Lower leg skin (tissue), 4 donors: ENCODE measurements around the gene IL22. TPM values are rescaled to one million over a fixed set of nuclear protein-coding genes. Genes with fewer than 3 reads are reported as not detected.

Experiments used
- DNase-seq, 2 donors: peaks; one replicate each; pipeline ENCODE4 v3.0.0-alpha.2; 2019; ENCODE audit warnings: low spot score in 2 of 2
- H3K4me3 ChIP-seq: fragments of 200-600 bp; sonication (generic); 2 replicates; pipeline ENCODE4 v1.5.1; 2017; ENCODE audit warnings: mild to moderate bottlenecking, low read depth; ENCODE audit not compliant: poor library complexity, severe bottlenecking
- POLR2A ChIP-seq, 2 donors: fragments of 450-650 bp; IDR thresholded peaks; one replicate each; pipeline ENCODE4 v1.6.1; 2016 to 2017; ENCODE audit warnings: antibody characterized with exemption in 2 of 2, mild to moderate bottlenecking in 1 of 2, moderate library complexity in 1 of 2
- WGBS, 2 donors: methylation state at CpG; one replicate each; pipeline ENCODE4 v1.1.5; 2018; 5-methylcytosine and 5-hydroxymethylcytosine counted together
- intact Hi-C: fragments of 100-400 bp; cut with DNase I; formaldehyde crosslinking; loops from one replicate; pipeline ENCODE4 v1.15.0; 2023; ENCODE audit warnings: low total_unique reads
- total RNA-seq, 4 donors: library from RNA; depleted of rRNA; stranded (reverse); fragments of >200 nt; gene quantifications; one replicate each; pipeline ENCODE4 v1.1.0, GENCODE V29; 2016
- TF ChIP-seq, protein P1 (sequence below), 3 donors: fragments of 450-650 bp; IDR thresholded peaks; one replicate each; pipeline ENCODE4 v1.5.1; 2016; ENCODE audit warnings: antibody characterized with exemption in 3 of 3, mild to moderate bottlenecking in 3 of 3, moderate library complexity in 2 of 3

The IL22 gene
- total RNA-seq, 4 donors from 2014 or later, result not detected

DNA sequence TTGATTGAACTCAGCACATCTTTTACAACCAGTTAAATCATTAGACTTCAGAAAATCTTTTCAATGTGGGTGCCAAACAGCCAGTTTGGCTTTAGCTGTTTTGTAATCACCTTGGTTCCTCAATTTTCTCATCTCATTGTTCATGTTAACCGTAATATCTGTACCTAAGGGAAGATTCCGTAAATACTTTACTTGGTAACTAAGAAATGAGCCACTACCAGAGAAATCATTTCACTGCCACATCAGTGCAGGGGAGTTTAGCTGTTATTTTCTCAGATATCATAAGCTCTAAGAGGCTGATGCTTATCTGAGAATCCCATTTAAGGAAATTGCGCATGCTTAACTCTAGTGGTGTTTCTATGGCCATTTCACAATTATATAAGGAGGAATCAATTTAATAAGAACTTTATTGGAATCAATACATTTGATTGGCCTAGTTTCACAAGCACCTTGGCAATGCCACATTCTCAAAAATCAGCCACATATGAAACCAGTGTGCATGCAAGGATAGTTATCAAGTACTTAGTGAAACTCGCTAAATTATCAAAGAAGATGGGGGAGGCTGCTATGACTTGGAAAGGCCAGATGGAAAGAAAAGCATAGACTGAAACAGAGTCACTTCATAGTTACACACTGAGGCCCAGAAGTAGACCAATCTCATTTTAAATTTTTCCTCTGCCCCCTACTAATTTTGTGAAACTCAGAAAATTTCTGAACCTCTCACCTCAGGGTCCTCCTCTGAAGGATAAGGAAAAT lies 28.1 kb upstream of the IL22 start:
- no peak for DNase-seq
- H3K4me3 ChIP-seq, result no peak overlapping the region
- TF ChIP-seq POLR2A (IDR thresholded peaks at IDR 0.05), result no peak
- TF ChIP-seq, protein P1, sequence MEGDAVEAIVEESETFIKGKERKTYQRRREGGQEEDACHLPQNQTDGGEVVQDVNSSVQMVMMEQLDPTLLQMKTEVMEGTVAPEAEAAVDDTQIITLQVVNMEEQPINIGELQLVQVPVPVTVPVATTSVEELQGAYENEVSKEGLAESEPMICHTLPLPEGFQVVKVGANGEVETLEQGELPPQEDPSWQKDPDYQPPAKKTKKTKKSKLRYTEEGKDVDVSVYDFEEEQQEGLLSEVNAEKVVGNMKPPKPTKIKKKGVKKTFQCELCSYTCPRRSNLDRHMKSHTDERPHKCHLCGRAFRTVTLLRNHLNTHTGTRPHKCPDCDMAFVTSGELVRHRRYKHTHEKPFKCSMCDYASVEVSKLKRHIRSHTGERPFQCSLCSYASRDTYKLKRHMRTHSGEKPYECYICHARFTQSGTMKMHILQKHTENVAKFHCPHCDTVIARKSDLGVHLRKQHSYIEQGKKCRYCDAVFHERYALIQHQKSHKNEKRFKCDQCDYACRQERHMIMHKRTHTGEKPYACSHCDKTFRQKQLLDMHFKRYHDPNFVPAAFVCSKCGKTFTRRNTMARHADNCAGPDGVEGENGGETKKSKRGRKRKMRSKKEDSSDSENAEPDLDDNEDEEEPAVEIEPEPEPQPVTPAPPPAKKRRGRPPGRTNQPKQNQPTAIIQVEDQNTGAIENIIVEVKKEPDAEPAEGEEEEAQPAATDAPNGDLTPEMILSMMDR (IDR thresholded peaks at IDR 0.05), result no peak
- intact Hi-C loops, result no loop called here
- WGBS, 2 donors, result 93 to 95% methylated on average over 4 of the region's 4 CpGs

DNA sequence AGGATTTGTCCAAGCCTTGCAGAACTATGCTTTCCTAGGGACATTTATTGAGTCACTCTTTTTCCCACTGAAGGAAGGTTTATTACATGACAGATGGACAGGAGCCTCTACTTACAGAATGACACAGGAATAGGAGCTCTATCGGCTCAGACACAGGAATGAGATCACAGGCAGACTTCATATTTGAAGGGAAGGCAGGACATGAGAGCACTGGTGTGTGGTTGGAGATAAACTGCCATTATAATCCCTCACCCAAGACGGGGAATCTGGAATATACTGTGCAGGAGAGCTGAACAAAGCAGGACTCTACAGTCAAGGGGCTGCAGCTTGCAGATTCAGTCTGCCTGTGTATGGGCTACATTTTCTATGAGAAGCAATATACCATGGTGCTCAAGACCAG lies 26.8 kb upstream of the IL22 start:
- intact Hi-C loops, result no loop called here
- no peak for DNase-seq
- no peak overlapping the region for H3K4me3 ChIP-seq
- 84 to 95% methylated on average over 2 of the region's 2 CpGs for WGBS, 2 donors
- TF ChIP-seq, protein P1 (IDR thresholded peaks at IDR 0.05), result no peak
- no peak for TF ChIP-seq POLR2A (IDR thresholded peaks at IDR 0.05)

DNA sequence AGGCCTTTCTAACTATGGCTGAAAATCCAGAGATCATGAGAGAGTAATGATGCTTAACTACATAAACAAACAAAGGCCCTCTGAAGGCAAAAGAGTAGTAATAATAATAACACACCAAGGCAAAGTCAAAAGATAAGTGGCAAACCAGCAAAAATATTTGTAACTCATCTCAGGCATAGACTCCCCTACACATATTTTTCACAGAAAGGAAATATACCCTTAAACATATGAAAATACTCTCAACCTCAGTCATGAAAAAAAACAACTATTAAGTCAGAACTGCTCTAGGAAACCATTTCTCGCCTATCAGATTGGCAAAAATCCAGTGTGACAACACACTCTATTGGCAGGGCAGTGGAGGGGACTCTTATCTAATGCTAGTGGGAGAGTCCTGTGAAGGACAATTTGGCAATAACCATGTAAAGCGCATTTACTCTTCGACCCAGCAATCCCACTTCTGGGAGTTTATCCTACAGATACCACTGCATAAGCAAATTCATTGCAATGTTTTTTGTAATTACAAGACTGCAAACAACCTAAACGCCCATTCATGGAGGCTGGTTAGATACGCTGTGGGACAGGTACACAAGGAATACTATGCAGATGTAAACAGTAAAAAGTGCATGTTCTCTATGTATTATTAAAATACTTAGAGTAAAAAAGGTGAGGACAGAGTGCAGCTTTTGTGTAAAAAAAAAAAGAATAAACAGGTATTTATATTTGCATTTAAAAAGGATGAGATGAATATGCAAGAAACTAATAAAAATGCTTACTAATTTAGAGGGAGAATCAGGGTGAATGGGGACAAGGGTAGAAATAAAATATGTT lies 26.0 kb upstream of the IL22 start:
- intact Hi-C loops, result no loop called here
- WGBS, 2 donors, result 76 to 80% methylated on average over 5 of the region's 5 CpGs
- no peak for TF ChIP-seq POLR2A (IDR thresholded peaks at IDR 0.05)
- TF ChIP-seq, protein P1 (IDR thresholded peaks at IDR 0.05), result no peak
- DNase-seq, result no peak
- H3K4me3 ChIP-seq, result no peak overlapping the region

DNA sequence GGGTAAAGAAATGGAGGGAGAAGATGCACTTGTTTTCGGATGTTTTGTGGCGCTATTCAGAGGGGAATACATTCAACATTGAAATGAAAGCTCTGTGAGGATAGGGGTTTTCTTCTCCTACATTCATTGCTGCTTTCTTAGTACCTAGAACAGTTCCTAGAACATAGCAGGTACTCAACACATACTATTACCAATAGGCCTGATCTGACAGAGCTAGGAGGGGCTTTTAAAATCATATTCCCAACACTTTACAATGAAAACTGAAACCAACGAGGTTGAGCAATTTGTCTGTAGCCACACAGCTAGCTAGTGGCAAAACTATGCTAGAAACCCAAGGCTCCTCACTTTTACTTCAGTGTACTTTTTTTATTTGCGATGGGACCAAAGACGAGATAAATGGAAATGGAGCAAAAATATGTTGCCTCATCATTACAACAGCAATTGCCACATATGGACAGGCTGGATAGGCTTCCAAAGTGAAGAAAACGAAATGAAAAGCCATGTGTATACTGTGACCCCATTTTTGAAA lies 23.1 kb upstream of the IL22 start:
- no peak for DNase-seq
- no peak for TF ChIP-seq POLR2A (IDR thresholded peaks at IDR 0.05)
- TF ChIP-seq, protein P1 (IDR thresholded peaks at IDR 0.05), result no peak
- no peak overlapping the region for H3K4me3 ChIP-seq
- intact Hi-C loops, result no loop called here
- WGBS, 2 donors, result 88 to 89% methylated on average over 6 of the region's 6 CpGs

DNA sequence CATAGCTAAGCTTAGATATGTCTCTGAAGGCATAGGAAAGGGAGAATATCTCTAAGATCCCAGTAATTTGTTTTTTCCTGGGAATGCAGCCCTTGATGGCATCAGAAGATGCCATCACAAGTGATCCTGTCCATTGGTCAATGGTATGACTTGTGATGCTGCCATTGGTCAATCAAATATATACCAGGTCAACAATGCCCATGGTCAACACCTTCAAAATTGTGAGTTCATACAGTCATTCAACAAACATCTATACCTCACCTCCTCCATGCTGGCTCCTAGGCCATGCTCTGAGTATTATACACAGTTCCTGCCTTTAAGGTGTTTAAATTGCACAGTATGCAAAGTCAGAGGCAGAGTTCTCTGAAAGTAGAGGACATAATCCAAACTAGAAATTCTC lies 19.3 kb upstream of the IL22 start:
- DNase-seq, result no peak
- intact Hi-C loops, result no loop called here
- no peak overlapping the region for H3K4me3 ChIP-seq
- TF ChIP-seq, protein P1 (IDR thresholded peaks at IDR 0.05), result no peak
- TF ChIP-seq POLR2A (IDR thresholded peaks at IDR 0.05), result no peak
